Measurements from ENCODE around the gene CNTN4. TPM values are rescaled to one million over a fixed set of nuclear protein-coding genes. Genes with fewer than 3 reads are reported as not detected.

The CNTN4 gene
- total RNA-seq, 1 donor from 2014 or later = 5.2 TPM

DNA sequence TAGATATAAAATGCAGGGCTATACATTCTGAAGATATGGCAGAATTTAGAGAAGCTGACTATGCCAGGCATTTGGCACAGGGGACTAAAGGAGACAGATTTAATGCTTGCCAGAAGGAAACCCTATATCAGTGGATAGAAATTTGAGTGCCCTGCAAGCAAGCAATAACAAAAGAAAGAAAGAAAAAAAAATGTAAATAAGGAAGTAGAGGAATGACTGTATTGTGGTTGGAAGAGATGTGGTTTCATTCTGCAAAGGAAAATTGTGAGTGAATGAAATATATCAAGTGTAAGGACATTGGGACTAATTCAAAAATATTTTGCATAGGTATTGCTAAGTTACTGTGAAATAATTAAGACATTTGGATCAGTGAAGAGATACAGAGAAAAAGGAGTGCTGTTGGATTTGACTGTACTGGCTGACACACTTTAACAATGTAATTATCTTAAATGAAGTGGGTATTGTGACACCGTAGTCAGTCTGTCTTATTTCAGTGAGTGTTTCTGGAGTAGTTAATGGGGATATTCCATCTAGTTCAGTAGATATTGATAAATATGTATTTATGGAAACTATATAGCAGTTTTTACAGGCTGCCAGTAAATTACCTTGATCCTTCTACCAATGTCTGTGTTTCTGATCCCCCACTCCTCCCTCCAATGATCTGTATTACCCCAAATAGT lies 418.2 kb downstream of the CNTN4 start:
- H3K36me3 Mint-ChIP-seq = no peaks in the 10 kb centered on the region
- H3K4me1 Mint-ChIP-seq = peaks cover 47% of the 10 kb centered on the region

GRCh38 chr3:2517500-2518172 lies 419.0 kb downstream of the CNTN4 start:
- H3K36me3 ChIP-seq = no peaks in the 10 kb centered on the region
- H3K4me2 ChIP-seq = peak overlapping the region; percentile 14
- Mint-ChIP-seq H3K9me3 (no peaks in the 10 kb centered on the region), H3K4me1 (peaks cover 44% of the 10 kb centered on the region), H3K4me3 (no peak overlapping the region), H3K27ac (no peak overlapping the region), H3K27me3 (ENCODE audit: insufficient read depth, low read depth) (no peaks in the 10 kb centered on the region), H3K36me3 (no peaks in the 10 kb centered on the region)
- DNase-seq (ENCODE audit: low spot score) = peak; percentile 47
- no peaks in the 10 kb centered on the region for H3K9me3 ChIP-seq (ENCODE audit: low read depth)
- H3K4me1 ChIP-seq = peaks cover 36% of the 10 kb centered on the region
- no peak overlapping the region for H3K27ac ChIP-seq
- H3K27me3 ChIP-seq = no peaks in the 10 kb centered on the region
- H3K4me3 ChIP-seq = no peak overlapping the region
- H3K79me2 ChIP-seq (ENCODE audit: low read depth) = no peaks in the 10 kb centered on the region
- no peak overlapping the region for H2AFZ ChIP-seq (replicated peaks)
- TF ChIP-seq EZH2 (IDR thresholded peaks at IDR 0.05) (no peak), EZH2phosphoT487 (IDR thresholded peaks at IDR 0.05) (no peak), CTCF (IDR thresholded peaks at IDR 0.05) (no peak)
- H4K20me1 ChIP-seq (ENCODE audit: low read depth) = peaks cover 3% of the 10 kb centered on the region
- H3F3A ChIP-seq (ENCODE audit: low read depth) = peaks cover 14% of the 10 kb centered on the region
- H3K9ac ChIP-seq = no peak overlapping the region

More for the DNA sequence above, 418.2 kb downstream of the CNTN4 start:
- Histone ChIP-seq H3K27ac (no peak overlapping the region), H3K79me2 (ENCODE audit: low read depth) (no peaks in the 10 kb centered on the region), H3K36me3 (no peaks in the 10 kb centered on the region), H2AFZ (replicated peaks) (no peak overlapping the region), H3K4me2 (peak overlapping the region; percentile 14), H4K20me1 (ENCODE audit: low read depth) (peaks cover 3% of the 10 kb centered on the region), H3K4me3 (no peak overlapping the region), H3K4me1 (peaks cover 43% of the 10 kb centered on the region), H3K9me3 (ENCODE audit: low read depth) (no peaks in the 10 kb centered on the region), H3F3A (ENCODE audit: low read depth) (peaks cover 14% of the 10 kb centered on the region), H3K27me3 (no peaks in the 10 kb centered on the region), H3K9ac (no peak overlapping the region)
- no peak for DNase-seq (ENCODE audit: low spot score)
- no peak for TF ChIP-seq EZH2phosphoT487 (IDR thresholded peaks at IDR 0.05)
- no peak for TF ChIP-seq CTCF (IDR thresholded peaks at IDR 0.05)
- no peaks in the 10 kb centered on the region for H3K9me3 Mint-ChIP-seq
- H3K27ac Mint-ChIP-seq = no peak overlapping the region
- H3K27me3 Mint-ChIP-seq (ENCODE audit: insufficient read depth, low read depth) = no peaks in the 10 kb centered on the region
- no peak overlapping the region for H3K4me3 Mint-ChIP-seq

DNA sequence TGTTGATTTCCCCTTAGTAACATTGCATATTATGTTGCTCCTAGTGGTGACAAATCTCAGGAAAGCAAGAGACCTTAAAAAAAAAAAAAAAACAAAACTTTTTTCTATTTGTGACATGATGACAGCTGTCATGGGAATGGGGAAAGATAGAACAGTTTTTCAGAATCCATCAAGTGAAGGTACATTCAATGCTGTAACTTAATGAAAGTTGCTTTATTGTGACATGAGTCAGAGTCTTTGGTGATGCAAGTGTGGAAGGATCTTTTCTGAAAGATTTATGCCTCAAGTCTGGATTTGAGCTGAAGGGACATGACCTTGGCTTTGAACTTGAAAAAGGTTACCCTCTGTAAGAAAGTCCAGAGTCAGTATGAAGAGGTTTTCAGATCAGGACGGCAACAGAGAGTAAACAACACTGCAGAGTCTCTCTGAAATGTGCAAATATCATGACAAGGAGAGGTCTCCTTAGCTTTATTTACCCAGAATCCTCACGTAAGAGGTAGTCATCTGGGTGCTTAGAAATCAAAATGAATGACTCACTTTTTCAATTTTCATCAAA lies 424.7 kb downstream of the CNTN4 start:
- Mint-ChIP-seq H3K9me3 (no peaks in the 10 kb centered on the region), H3K4me1 (peaks cover 17% of the 10 kb centered on the region)
- no peak overlapping the region for H3K4me3 ChIP-seq

More for the DNA sequence above, 424.7 kb downstream of the CNTN4 start:
- no peaks in the 10 kb centered on the region for H3K27me3 ChIP-seq
- no peak overlapping the region for H3K4me2 ChIP-seq
- H3K9me3 ChIP-seq (ENCODE audit: low read depth) = no peaks in the 10 kb centered on the region
- H3K36me3 Mint-ChIP-seq = no peaks in the 10 kb centered on the region
- H3K36me3 ChIP-seq = no peaks in the 10 kb centered on the region
- H4K20me1 ChIP-seq (ENCODE audit: low read depth) = no peaks in the 10 kb centered on the region
- no peak overlapping the region for H2AFZ ChIP-seq (replicated peaks)
- no peak overlapping the region for H3K27ac ChIP-seq
- DNase-seq (ENCODE audit: low spot score) = no peak
- no peak overlapping the region for H3K9ac ChIP-seq
- TF ChIP-seq EZH2phosphoT487 (IDR thresholded peaks at IDR 0.05) (no peak), CTCF (IDR thresholded peaks at IDR 0.05) (no peak), EZH2 (IDR thresholded peaks at IDR 0.05) (no peak)
- no peak overlapping the region for H3K4me3 Mint-ChIP-seq
- no peaks in the 10 kb centered on the region for H3F3A ChIP-seq (ENCODE audit: low read depth)
- H3K4me1 ChIP-seq = peaks cover 6% of the 10 kb centered on the region
- no peak overlapping the region for H3K27ac Mint-ChIP-seq
- no peaks in the 10 kb centered on the region for H3K79me2 ChIP-seq (ENCODE audit: low read depth)
- H3K27me3 Mint-ChIP-seq (ENCODE audit: insufficient read depth, low read depth) = no peaks in the 10 kb centered on the region
